ENCODE measurements around the gene ANKRD13C. TPM values are rescaled to one million over a fixed set of nuclear protein-coding genes. Genes with fewer than 3 reads are reported as not detected.

The ANKRD13C gene
- total RNA-seq, 1 donor from 2014 or later, result 30.2 TPM

- no peaks in the 10 kb centered on the region for H3K27me3 ChIP-seq
- no peak overlapping the region for H3K27ac ChIP-seq
- H3K36me3 ChIP-seq, result peaks cover 11% of the 10 kb centered on the region in 2 donors
- H3K4me3 ChIP-seq, result no peak overlapping the region
- TF ChIP-seq, protein P1, sequence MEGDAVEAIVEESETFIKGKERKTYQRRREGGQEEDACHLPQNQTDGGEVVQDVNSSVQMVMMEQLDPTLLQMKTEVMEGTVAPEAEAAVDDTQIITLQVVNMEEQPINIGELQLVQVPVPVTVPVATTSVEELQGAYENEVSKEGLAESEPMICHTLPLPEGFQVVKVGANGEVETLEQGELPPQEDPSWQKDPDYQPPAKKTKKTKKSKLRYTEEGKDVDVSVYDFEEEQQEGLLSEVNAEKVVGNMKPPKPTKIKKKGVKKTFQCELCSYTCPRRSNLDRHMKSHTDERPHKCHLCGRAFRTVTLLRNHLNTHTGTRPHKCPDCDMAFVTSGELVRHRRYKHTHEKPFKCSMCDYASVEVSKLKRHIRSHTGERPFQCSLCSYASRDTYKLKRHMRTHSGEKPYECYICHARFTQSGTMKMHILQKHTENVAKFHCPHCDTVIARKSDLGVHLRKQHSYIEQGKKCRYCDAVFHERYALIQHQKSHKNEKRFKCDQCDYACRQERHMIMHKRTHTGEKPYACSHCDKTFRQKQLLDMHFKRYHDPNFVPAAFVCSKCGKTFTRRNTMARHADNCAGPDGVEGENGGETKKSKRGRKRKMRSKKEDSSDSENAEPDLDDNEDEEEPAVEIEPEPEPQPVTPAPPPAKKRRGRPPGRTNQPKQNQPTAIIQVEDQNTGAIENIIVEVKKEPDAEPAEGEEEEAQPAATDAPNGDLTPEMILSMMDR (IDR thresholded peaks at IDR 0.05), result no peak
- no peaks in the 10 kb centered on the region for H3K4me1 ChIP-seq
- no peaks in the 10 kb centered on the region for H3K9me3 ChIP-seq
- no peak for DNase-seq (ENCODE audit: low spot score in 2 of 2)
- intact Hi-C loops (cut with DNase I), result no loop called here
Observed at GRCh38 chr1:70324683-70325082, 29.8 kb downstream of the ANKRD13C start.

GRCh38 chr1:70319750-70320149 is 34.8 kb downstream of the ANKRD13C start:
- TF ChIP-seq, protein P1 (IDR thresholded peaks at IDR 0.05), result no peak
- no peak for DNase-seq (ENCODE audit: low spot score in 2 of 2)
- Histone ChIP-seq H3K4me1 (no peaks in the 10 kb centered on the region), H3K27ac (no peak overlapping the region), H3K27me3 (no peaks in the 10 kb centered on the region), H3K36me3 (peaks cover 11% of the 10 kb centered on the region in 2 donors), H3K9me3 (no peaks in the 10 kb centered on the region), H3K4me3 (no peak overlapping the region)
- intact Hi-C loops (cut with DNase I), result no loop called here

DNA sequence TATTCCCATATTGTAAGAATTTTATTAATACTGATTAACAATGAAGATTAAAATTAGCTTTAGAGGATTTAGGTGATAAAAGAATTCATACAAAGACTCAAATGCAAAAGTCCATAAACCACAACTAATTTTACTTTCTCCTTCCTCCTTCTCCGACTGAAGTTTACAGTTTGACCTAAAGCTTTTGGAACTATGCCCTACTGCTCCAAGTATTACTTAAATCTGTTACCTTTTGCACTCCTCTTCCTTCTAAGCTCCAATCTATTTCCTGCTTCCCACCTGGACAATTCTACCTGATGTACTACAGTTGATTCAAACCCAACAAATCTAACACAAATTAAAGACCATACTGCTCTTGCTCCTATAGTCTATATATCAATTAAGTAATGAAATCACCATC is 36.3 kb downstream of the ANKRD13C start:
- TF ChIP-seq, protein P1 (IDR thresholded peaks at IDR 0.05), result no peak
- no peaks in the 10 kb centered on the region for H3K9me3 ChIP-seq
- no peaks in the 10 kb centered on the region for H3K4me1 ChIP-seq
- H3K27me3 ChIP-seq, result no peaks in the 10 kb centered on the region
- intact Hi-C loops (cut with DNase I), result no loop called here
- H3K27ac ChIP-seq, result no peak overlapping the region
- no peak for DNase-seq (ENCODE audit: low spot score in 2 of 2)
- peaks cover 8 to 10% of the 10 kb centered on the region in 2 donors for H3K36me3 ChIP-seq
- no peak overlapping the region for H3K4me3 ChIP-seq

- H3K4me1 ChIP-seq, result no peaks in the 10 kb centered on the region
- intact Hi-C loops (cut with DNase I), result no loop called here
- no peaks in the 10 kb centered on the region for H3K9me3 ChIP-seq
- H3K27ac ChIP-seq, result no peak overlapping the region
- TF ChIP-seq, protein P1 (IDR thresholded peaks at IDR 0.05), result no peak
- no peaks in the 10 kb centered on the region for H3K27me3 ChIP-seq
- H3K4me3 ChIP-seq, result no peak overlapping the region
- peaks cover 3 to 7% of the 10 kb centered on the region in 2 donors for H3K36me3 ChIP-seq
- no peak for DNase-seq (ENCODE audit: low spot score in 2 of 2)
Observed at GRCh38 chr1:70317087-70317486, 37.4 kb downstream of the ANKRD13C start.

GRCh38 chr1:70315782-70316181 is 38.7 kb downstream of the ANKRD13C start:
- Histone ChIP-seq H3K4me3 (no peak overlapping the region), H3K27me3 (no peaks in the 10 kb centered on the region), H3K4me1 (no peaks in the 10 kb centered on the region), H3K27ac (no peak overlapping the region), H3K36me3 (peaks cover 0 to 4% of the 10 kb centered on the region in 2 donors), H3K9me3 (no peaks in the 10 kb centered on the region)
- TF ChIP-seq, protein P1 (IDR thresholded peaks at IDR 0.05), result no peak
- DNase-seq (ENCODE audit: low spot score in 2 of 2), result no peak
- intact Hi-C loops (cut with DNase I), result no loop called here

DNA sequence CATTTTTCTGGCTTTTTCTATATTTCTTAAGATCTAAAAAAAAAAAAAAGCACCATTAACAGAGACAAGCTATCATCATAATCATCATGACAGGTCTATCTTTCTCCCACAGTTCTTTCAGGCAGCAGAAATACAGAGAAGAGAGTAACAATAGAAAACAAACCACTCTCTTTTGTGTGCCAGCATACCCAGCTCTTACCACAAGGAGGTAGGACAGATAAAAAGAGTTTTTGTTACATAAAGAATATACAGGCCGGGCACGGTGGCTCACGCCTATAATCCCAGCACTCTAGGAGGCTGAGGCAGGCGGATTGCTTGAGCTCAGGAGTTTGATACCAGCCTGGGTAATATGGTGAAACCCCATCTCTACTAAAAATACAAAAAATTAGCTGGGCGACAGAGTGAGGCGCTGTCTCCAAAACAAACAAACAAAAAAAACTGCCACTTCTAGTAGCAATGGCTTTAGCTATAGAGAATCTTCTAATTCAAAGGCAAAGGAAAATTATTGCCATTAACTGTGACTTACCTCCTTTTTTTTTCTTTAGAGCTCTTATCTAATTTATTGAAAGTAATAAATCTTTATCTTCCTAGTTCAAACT is 39.7 kb downstream of the ANKRD13C start:
- Histone ChIP-seq H3K27ac (no peak overlapping the region), H3K36me3 (peaks cover 0 to 4% of the 10 kb centered on the region in 2 donors), H3K27me3 (no peaks in the 10 kb centered on the region), H3K4me3 (no peak overlapping the region), H3K4me1 (no peaks in the 10 kb centered on the region), H3K9me3 (no peaks in the 10 kb centered on the region)
- TF ChIP-seq, protein P1 (IDR thresholded peaks at IDR 0.05), result no peak
- intact Hi-C loops (cut with DNase I), result no loop called here
- DNase-seq (ENCODE audit: low spot score in 2 of 2), result no peak
